Measurements from ENCODE around the gene ATP7B.
"Not testable (repeated sequence)": the region's sequence is repeated elsewhere in the genome, so short reads cannot be mapped to it uniquely, and the experiment has no call there.

ATP7B gene

DNA sequence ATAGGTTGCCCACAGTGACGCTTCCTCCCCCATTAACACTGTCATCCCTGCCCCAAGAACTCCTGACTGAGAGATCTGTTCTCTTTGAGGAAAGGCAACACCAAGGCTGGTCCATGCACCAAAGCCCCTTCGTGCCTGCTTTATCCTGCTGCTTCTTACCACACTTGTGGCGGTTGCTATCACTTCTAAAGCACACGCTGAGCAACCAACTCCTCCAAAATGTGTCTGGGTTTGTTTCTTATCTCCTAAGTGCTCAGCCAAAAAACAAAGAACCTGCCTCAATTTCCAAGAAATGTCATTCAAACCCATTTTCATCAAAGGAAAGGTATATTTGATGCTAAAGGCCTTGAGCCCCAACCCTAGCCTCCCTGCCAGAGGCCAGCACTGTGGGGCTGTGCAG, 14.6 kb downstream of the ATP7B start:
- H3K4me1 ChIP-seq (ENCODE audit: control extremely low read depth in 1 of 4, control insufficient read depth in 4 of 4, insufficient read depth in 4 of 4, low read length in 3 of 4): peaks cover 0 to 35% (median 20%) of the 10 kb centered on the region in 4 experiments
- 84% methylated on average over 4 of the region's 4 CpGs for WGBS (ENCODE audit: insufficient coverage)
- ChIA-PET POLR2A (no interaction called here), CTCF (interaction anchor here (2.2 kb wide), 1 partner anchor 11 kb away, joined by 6 read pairs; no protein-coding TSS in a partner anchor)
- no peaks in the 10 kb centered on the region for H3K9me3 ChIP-seq (ENCODE audit: control extremely low read depth in 1 of 5, control insufficient read depth in 4 of 5, insufficient read depth in 2 of 5, low read depth in 1 of 5, low read length in 4 of 5)
- H3K27me3 ChIP-seq (replicated peaks in 2 of 5; ENCODE audit: control insufficient read depth in 4 of 5, insufficient read depth in 5 of 5, low read length in 4 of 5): no peaks in the 10 kb centered on the region
- H3K27ac ChIP-seq (ENCODE audit: insufficient read depth in 1 of 2, low read depth in 1 of 2, low read length in 2 of 2, poor library complexity in 1 of 2, severe bottlenecking in 2 of 2): no peak overlapping the region
- no peak overlapping the region for H3K4me3 ChIP-seq (ENCODE audit: control insufficient read depth in 1 of 7, extremely low read depth in 1 of 7, insufficient read depth in 4 of 7, low read depth in 2 of 7, low read length in 6 of 7)
- DNase-seq: peak in 2 of 3 donors; percentile 27 to 50
- H3K36me3 ChIP-seq (ENCODE audit: control insufficient read depth in 4 of 4, insufficient read depth in 4 of 4, low read length in 3 of 4): no peaks in the 10 kb centered on the region

DNA sequence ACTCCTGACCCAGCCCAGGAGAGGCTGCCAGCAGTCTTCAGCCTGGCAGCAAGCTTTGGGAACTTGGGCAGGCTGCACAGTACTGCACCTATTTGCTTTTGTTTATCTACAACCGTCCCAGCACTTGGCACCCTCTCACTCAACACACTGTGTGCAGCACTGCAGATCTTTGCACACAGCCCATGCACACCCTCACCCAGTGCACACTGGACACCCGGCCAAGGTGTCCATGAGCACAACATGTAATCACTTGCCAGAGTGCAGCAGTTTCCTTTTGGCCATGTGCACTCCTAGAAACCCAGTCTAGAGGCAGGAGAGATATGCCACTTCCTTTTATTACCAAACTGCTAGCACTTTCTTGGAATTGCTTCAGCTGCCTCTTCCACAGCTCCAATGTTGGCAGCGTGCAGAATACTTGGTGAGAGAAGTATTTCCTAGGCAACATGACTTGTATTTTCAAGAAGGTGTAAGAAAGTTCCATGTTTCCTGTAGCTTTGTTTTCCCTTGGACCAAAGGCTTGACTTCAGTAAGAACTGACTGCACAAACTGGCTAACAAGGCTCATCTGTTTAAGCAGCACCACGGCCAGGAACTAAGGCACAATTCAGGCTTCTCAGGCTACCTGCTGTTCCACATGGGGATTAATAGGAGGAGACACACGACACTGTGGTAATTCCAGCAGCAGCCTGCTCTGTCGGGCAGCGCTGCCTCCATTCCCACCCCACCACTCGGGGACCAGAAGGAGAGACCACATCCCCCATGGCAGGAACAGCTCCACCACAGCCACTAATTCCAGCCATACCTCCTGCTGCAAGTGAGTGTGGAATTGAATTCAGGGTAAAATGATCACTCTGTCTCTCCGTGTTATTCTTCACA, 15.3 kb downstream of the ATP7B start:
- ChIA-PET POLR2A (no interaction called here), CTCF (interaction anchor here (0.7 kb wide), 1 partner anchor 131 kb away, joined by 3 read pairs; no protein-coding TSS in a partner anchor)
- no peaks in the 10 kb centered on the region for H3K27me3 ChIP-seq (replicated peaks in 2 of 5; ENCODE audit: control insufficient read depth in 4 of 5, insufficient read depth in 5 of 5, low read length in 4 of 5)

DNA sequence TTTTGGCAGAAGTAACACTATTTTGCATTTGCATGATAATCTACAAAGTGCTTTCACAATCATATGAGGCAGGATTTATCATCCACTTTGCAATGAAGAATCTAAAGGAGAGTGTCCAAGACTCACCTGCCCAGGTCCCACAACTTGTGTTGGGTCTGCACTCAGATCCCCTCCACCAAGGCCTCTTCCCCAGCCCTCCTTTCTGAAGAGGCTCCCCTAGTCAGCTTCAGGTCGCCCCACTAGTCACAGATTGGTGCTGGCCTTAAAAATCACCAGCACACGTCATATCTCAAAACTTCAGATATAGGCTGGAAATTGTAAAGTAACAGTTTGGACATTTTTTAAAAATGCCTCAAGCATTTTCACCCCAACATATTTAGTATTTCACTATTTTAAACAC, 17.5 kb downstream of the ATP7B start:
- ChIA-PET POLR2A (no interaction called here), CTCF (interaction anchor here (1.0 kb wide), 1 partner anchor 98 kb away, joined by 3 read pairs; no protein-coding TSS in a partner anchor)
- peak overlapping the region; percentile 21 to 57 for H3K27ac ChIP-seq (ENCODE audit: insufficient read depth in 1 of 2, low read depth in 1 of 2, low read length in 2 of 2, poor library complexity in 1 of 2, severe bottlenecking in 2 of 2)
- no CpG with 5 or more reads among the region's 2 CpGs for WGBS (ENCODE audit: insufficient coverage)
- peak overlapping the region in 3 of 7 experiments; percentile 5 to 71 (median 35) for H3K4me3 ChIP-seq (ENCODE audit: control insufficient read depth in 1 of 7, extremely low read depth in 1 of 7, insufficient read depth in 4 of 7, low read depth in 2 of 7, low read length in 6 of 7)
- no peaks in the 10 kb centered on the region for H3K27me3 ChIP-seq (replicated peaks in 2 of 5; ENCODE audit: control insufficient read depth in 4 of 5, insufficient read depth in 5 of 5, low read length in 4 of 5)
- peaks cover 0 to 2% (median 0%) of the 10 kb centered on the region in 4 experiments for H3K36me3 ChIP-seq (ENCODE audit: control insufficient read depth in 4 of 4, insufficient read depth in 4 of 4, low read length in 3 of 4)
- no peaks in the 10 kb centered on the region for H3K9me3 ChIP-seq (ENCODE audit: control extremely low read depth in 1 of 5, control insufficient read depth in 4 of 5, insufficient read depth in 2 of 5, low read depth in 1 of 5, low read length in 4 of 5)
- peaks cover 0 to 38% (median 20%) of the 10 kb centered on the region in 4 experiments for H3K4me1 ChIP-seq (ENCODE audit: control extremely low read depth in 1 of 4, control insufficient read depth in 4 of 4, insufficient read depth in 4 of 4, low read length in 3 of 4)
- DNase-seq: peak in 1 of 3 donors; percentile 19

More for the DNA sequence above, 15.3 kb downstream of the ATP7B start:
- 32% methylated on average over 3 of the region's 9 CpGs for WGBS (ENCODE audit: insufficient coverage)
- H3K4me1 ChIP-seq (ENCODE audit: control extremely low read depth in 1 of 4, control insufficient read depth in 4 of 4, insufficient read depth in 4 of 4, low read length in 3 of 4): peaks cover 0 to 38% (median 20%) of the 10 kb centered on the region in 4 experiments
- DNase-seq: peak in 2 of 3 donors; percentile 49 to 53
- peaks cover 0 to 2% (median 0%) of the 10 kb centered on the region in 4 experiments for H3K36me3 ChIP-seq (ENCODE audit: control insufficient read depth in 4 of 4, insufficient read depth in 4 of 4, low read length in 3 of 4)
- H3K9me3 ChIP-seq (ENCODE audit: control extremely low read depth in 1 of 5, control insufficient read depth in 4 of 5, insufficient read depth in 2 of 5, low read depth in 1 of 5, low read length in 4 of 5): no peaks in the 10 kb centered on the region
- H3K4me3 ChIP-seq (ENCODE audit: control insufficient read depth in 1 of 7, extremely low read depth in 1 of 7, insufficient read depth in 4 of 7, low read depth in 2 of 7, low read length in 6 of 7): peak overlapping the region in 2 of 7 experiments; percentile 58 to 71
- peak overlapping the region in 1 of 2 experiments; percentile 57 for H3K27ac ChIP-seq (ENCODE audit: insufficient read depth in 1 of 2, low read depth in 1 of 2, low read length in 2 of 2, poor library complexity in 1 of 2, severe bottlenecking in 2 of 2)

DNA sequence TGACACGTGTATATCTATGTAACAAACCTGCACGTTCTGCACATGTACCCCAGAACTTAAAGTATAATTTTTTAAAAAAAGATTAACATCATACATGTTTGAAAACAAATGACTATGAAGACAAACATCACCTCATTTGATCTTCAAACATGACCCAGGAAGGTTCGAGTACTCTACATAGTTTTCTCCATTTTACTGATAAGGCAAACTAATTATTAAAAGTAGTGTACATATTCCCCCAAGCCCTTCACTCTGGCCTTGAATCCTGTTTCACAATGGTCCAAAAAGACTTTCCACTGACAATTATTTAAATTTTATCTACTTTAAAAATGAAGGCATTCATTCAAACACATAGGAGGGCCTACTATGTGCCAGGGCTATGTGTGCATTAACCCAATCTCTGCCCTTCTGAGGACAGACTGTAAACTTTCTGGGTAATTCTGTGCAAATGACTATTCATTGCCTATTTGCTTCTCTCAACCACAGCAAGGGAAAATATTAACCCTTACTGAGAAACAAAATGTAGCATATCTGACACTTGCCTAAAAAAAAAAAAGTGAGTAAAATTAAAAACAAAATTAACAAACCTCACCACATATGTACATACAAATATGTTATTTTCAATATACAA, 22.1 kb downstream of the ATP7B start:
- Histone ChIP-seq H3K4me1 (ENCODE audit: control extremely low read depth in 1 of 4, control insufficient read depth in 4 of 4, insufficient read depth in 4 of 4, low read length in 3 of 4) (peaks cover 0 to 16% (median 0%) of the 10 kb centered on the region in 4 experiments), H3K4me3 (ENCODE audit: control insufficient read depth in 1 of 7, extremely low read depth in 1 of 7, insufficient read depth in 4 of 7, low read depth in 2 of 7, low read length in 6 of 7) (no peak overlapping the region), H3K27ac (ENCODE audit: insufficient read depth in 1 of 2, low read depth in 1 of 2, low read length in 2 of 2, poor library complexity in 1 of 2, severe bottlenecking in 2 of 2) (no peak overlapping the region), H3K27me3 (replicated peaks in 2 of 5; ENCODE audit: control insufficient read depth in 4 of 5, insufficient read depth in 5 of 5, low read length in 4 of 5) (no peaks in the 10 kb centered on the region), H3K36me3 (ENCODE audit: control insufficient read depth in 4 of 4, insufficient read depth in 4 of 4, low read length in 3 of 4) (peaks cover 0 to 2% (median 0%) of the 10 kb centered on the region in 4 experiments), H3K9me3 (ENCODE audit: control extremely low read depth in 1 of 5, control insufficient read depth in 4 of 5, insufficient read depth in 2 of 5, low read depth in 1 of 5, low read length in 4 of 5) (peaks cover 0 to 3% (median 0%) of the 10 kb centered on the region in 5 experiments)
- DNase-seq: no peak
- ChIA-PET POLR2A (no interaction called here), CTCF (no interaction called here)
- WGBS (ENCODE audit: insufficient coverage): no CpG with 5 or more reads among the region's 3 CpGs

DNA sequence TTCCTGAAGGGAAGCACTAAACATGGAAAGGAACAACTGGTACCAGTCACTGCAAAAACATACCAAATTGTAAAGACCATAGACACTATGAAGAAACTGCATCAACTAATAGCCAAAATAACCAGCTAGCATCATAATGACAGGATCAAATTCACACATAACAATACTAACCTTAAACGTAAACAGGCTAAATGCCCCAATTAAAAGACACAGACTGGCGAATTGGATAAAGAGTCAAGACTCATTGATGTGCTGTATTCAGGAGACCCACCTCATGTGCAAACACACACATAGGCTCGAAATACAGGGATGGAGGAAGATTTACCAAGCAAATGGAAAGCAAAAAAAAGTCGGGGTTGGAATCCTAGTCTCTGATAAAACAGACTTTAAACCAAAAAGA, 26.3 kb downstream of the ATP7B start:
- H3K4me1 ChIP-seq (ENCODE audit: control extremely low read depth in 1 of 4, control insufficient read depth in 4 of 4, insufficient read depth in 4 of 4, low read length in 3 of 4); POLR2A ChIA-PET; H3K27me3 ChIP-seq (replicated peaks in 2 of 5; ENCODE audit: control insufficient read depth in 4 of 5, insufficient read depth in 5 of 5, low read length in 4 of 5); DNase-seq; H3K9me3 ChIP-seq (ENCODE audit: control extremely low read depth in 1 of 5, control insufficient read depth in 4 of 5, insufficient read depth in 2 of 5, low read depth in 1 of 5, low read length in 4 of 5); H3K4me3 ChIP-seq (ENCODE audit: control insufficient read depth in 1 of 7, extremely low read depth in 1 of 7, insufficient read depth in 4 of 7, low read depth in 2 of 7, low read length in 6 of 7); H3K27ac ChIP-seq (ENCODE audit: insufficient read depth in 1 of 2, low read depth in 1 of 2, low read length in 2 of 2, poor library complexity in 1 of 2, severe bottlenecking in 2 of 2); H3K36me3 ChIP-seq (ENCODE audit: control insufficient read depth in 4 of 4, insufficient read depth in 4 of 4, low read length in 3 of 4): not testable (repeated sequence)
- CTCF ChIA-PET: interaction anchor here (1.4 to 2.0 kb wide), 2 partner anchors 19 to 89 kb away, joined by 4 read pairs; no protein-coding TSS in a partner anchor
- 100% methylated on average over 1 of the region's 4 CpGs for WGBS (ENCODE audit: insufficient coverage)

DNA sequence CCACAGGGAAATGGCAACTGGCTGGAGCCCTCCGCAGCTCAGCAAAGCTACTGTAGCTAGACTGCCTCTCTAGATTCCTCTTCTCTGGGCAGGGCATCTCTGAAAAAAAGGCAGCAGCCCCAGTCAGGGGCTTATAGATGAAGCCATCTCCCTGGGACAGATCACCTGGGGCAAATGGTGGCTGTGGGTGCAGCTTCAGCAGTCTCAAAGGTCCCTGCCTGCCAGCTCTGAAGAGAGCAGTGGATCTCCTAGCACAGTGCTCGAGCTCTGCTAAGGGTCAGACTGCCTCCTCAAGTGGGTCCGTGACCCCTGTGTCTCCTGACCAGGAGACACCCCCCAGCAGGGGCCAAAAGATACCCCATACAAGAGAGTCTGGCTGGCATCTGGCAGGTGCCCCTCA, 28.0 kb downstream of the ATP7B start:
- H3K36me3 ChIP-seq (ENCODE audit: control insufficient read depth in 4 of 4, insufficient read depth in 4 of 4, low read length in 3 of 4); POLR2A ChIA-PET; H3K4me1 ChIP-seq (ENCODE audit: control extremely low read depth in 1 of 4, control insufficient read depth in 4 of 4, insufficient read depth in 4 of 4, low read length in 3 of 4); CTCF ChIA-PET; H3K4me3 ChIP-seq (ENCODE audit: control insufficient read depth in 1 of 7, extremely low read depth in 1 of 7, insufficient read depth in 4 of 7, low read depth in 2 of 7, low read length in 6 of 7); H3K27ac ChIP-seq (ENCODE audit: insufficient read depth in 1 of 2, low read depth in 1 of 2, low read length in 2 of 2, poor library complexity in 1 of 2, severe bottlenecking in 2 of 2); H3K9me3 ChIP-seq (ENCODE audit: control extremely low read depth in 1 of 5, control insufficient read depth in 4 of 5, insufficient read depth in 2 of 5, low read depth in 1 of 5, low read length in 4 of 5); H3K27me3 ChIP-seq (replicated peaks in 2 of 5; ENCODE audit: control insufficient read depth in 4 of 5, insufficient read depth in 5 of 5, low read length in 4 of 5); DNase-seq: not testable (repeated sequence)
- 100% methylated on average over 3 of the region's 3 CpGs for WGBS (ENCODE audit: insufficient coverage)

DNA sequence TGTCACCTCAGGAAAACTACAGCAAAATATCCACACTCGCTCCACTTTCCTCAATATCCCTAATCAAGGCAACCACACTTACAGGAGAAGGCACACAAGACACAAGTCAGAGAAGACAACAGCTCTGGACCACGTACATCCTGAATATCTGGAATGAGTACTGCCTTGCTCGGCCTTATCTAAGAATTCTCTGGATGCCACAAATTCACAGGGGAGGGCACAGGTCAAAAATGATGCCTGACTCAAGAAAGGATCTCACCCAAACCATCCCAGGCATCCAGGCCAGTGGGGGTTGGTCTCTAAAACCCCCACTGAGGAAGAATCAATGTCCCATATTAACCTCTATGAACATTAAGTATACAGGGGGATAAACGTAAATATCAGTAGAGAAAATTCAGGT, 29.9 kb downstream of the ATP7B start:
- Histone ChIP-seq H3K27me3 (replicated peaks in 2 of 5; ENCODE audit: control insufficient read depth in 4 of 5, insufficient read depth in 5 of 5, low read length in 4 of 5) (no peaks in the 10 kb centered on the region), H3K4me1 (ENCODE audit: control extremely low read depth in 1 of 4, control insufficient read depth in 4 of 4, insufficient read depth in 4 of 4, low read length in 3 of 4) (no peaks in the 10 kb centered on the region), H3K4me3 (ENCODE audit: control insufficient read depth in 1 of 7, extremely low read depth in 1 of 7, insufficient read depth in 4 of 7, low read depth in 2 of 7, low read length in 6 of 7) (no peak overlapping the region), H3K36me3 (ENCODE audit: control insufficient read depth in 4 of 4, insufficient read depth in 4 of 4, low read length in 3 of 4) (no peaks in the 10 kb centered on the region), H3K9me3 (ENCODE audit: control extremely low read depth in 1 of 5, control insufficient read depth in 4 of 5, insufficient read depth in 2 of 5, low read depth in 1 of 5, low read length in 4 of 5) (peaks cover 0 to 9% (median 0%) of the 10 kb centered on the region in 5 experiments), H3K27ac (ENCODE audit: insufficient read depth in 1 of 2, low read depth in 1 of 2, low read length in 2 of 2, poor library complexity in 1 of 2, severe bottlenecking in 2 of 2) (no peak overlapping the region)
- WGBS (ENCODE audit: insufficient coverage): 78% methylated on average over 2 of the region's 4 CpGs
- ChIA-PET POLR2A (no interaction called here), CTCF (no interaction called here)
- DNase-seq: no peak

Data from common myeloid progenitor, CD34-positive (primary cell).